ENCODE measurements around the gene MBNL2.

Gene MBNL2

DNA sequence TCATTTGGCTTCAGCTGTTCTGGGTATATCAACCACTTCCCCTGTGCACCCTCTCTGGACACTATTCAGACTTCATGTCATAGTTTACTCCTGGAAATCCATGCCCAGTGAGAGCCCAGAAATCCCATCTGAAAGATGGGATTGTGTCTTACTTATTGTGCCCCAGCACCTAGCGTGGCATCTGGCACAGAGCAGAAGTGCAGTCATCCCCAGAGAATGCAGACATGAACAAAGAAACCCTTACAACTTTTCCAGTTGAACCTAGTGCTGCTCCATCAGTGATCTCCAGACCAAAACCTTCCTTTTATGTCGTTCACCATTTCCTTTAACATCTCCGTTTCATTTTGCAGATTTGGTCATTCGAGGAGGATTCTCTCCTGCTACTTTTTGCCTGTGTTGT is 60.6 kb downstream of the MBNL2 start:
- Histone ChIP-seq H3K4me1 (ENCODE audit: low read length) (0 out of 2 replicates have a peak, but pooled peaks cover 6% of the 10 kb centered on the region), H3K9me2 (replicated peaks; ENCODE audit: insufficient read depth, low read length) (no peaks in the 10 kb centered on the region), H3K9me3 (replicated peaks; ENCODE audit: insufficient read depth, low read length) (no peaks in the 10 kb centered on the region), H3K27ac (ENCODE audit: low read length) (no peak overlapping the region), H3K79me2 (ENCODE audit: low read length) (peaks cover 91% of the 10 kb centered on the region), H3K36me3 (replicated peaks; ENCODE audit: insufficient read depth, low read length) (no peaks in the 10 kb centered on the region), H2AFZ (ENCODE audit: low read length) (no peak overlapping the region), H3K4me2 (ENCODE audit: low read depth, low read length) (no peak overlapping the region), H3K27me3 (replicated peaks; ENCODE audit: insufficient read depth, low read length) (no peaks in the 10 kb centered on the region), H3K4me3 (ENCODE audit: low read length) (no peak overlapping the region), H3F3A (ENCODE audit: insufficient read depth, low read length) (no peaks in the 10 kb centered on the region), H4K20me1 (ENCODE audit: insufficient read depth, low read length) (no peaks in the 10 kb centered on the region), H3K9ac (ENCODE audit: low read length) (no peak overlapping the region)
- TF ChIP-seq EZH2phosphoT487 (IDR thresholded peaks at IDR 0.05; ENCODE audit: low read length): no peak
- TF ChIP-seq, protein P1, sequence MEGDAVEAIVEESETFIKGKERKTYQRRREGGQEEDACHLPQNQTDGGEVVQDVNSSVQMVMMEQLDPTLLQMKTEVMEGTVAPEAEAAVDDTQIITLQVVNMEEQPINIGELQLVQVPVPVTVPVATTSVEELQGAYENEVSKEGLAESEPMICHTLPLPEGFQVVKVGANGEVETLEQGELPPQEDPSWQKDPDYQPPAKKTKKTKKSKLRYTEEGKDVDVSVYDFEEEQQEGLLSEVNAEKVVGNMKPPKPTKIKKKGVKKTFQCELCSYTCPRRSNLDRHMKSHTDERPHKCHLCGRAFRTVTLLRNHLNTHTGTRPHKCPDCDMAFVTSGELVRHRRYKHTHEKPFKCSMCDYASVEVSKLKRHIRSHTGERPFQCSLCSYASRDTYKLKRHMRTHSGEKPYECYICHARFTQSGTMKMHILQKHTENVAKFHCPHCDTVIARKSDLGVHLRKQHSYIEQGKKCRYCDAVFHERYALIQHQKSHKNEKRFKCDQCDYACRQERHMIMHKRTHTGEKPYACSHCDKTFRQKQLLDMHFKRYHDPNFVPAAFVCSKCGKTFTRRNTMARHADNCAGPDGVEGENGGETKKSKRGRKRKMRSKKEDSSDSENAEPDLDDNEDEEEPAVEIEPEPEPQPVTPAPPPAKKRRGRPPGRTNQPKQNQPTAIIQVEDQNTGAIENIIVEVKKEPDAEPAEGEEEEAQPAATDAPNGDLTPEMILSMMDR (IDR thresholded peaks at IDR 0.05; ENCODE audit: low read length): no peak
- no peak for TF ChIP-seq EZH2 (optimal IDR thresholded peaks at IDR 0.05; ENCODE audit: low read depth, low read length)
- no peak for DNase-seq

- TF ChIP-seq EZH2 (optimal IDR thresholded peaks at IDR 0.05; ENCODE audit: low read depth, low read length) (no peak), EZH2phosphoT487 (IDR thresholded peaks at IDR 0.05; ENCODE audit: low read length) (no peak)
- TF ChIP-seq, protein P1 (IDR thresholded peaks at IDR 0.05; ENCODE audit: low read length): no peak
- Histone ChIP-seq H3K9ac (ENCODE audit: low read length) (no peak overlapping the region), H3K4me1 (ENCODE audit: low read length) (0 out of 2 replicates have a peak, but pooled peaks cover 6% of the 10 kb centered on the region), H3K27me3 (replicated peaks; ENCODE audit: insufficient read depth, low read length) (no peaks in the 10 kb centered on the region), H3K4me2 (ENCODE audit: low read depth, low read length) (no peak overlapping the region), H3K4me3 (ENCODE audit: low read length) (no peak overlapping the region), H2AFZ (ENCODE audit: low read length) (no peak overlapping the region), H3F3A (ENCODE audit: insufficient read depth, low read length) (no peaks in the 10 kb centered on the region), H3K9me3 (replicated peaks; ENCODE audit: insufficient read depth, low read length) (no peaks in the 10 kb centered on the region), H3K79me2 (ENCODE audit: low read length) (peaks cover 88% of the 10 kb centered on the region), H3K36me3 (replicated peaks; ENCODE audit: insufficient read depth, low read length) (no peaks in the 10 kb centered on the region), H3K9me2 (replicated peaks; ENCODE audit: insufficient read depth, low read length) (no peaks in the 10 kb centered on the region), H3K27ac (ENCODE audit: low read length) (no peak overlapping the region), H4K20me1 (ENCODE audit: insufficient read depth, low read length) (no peaks in the 10 kb centered on the region)
- peak; percentile 12 for DNase-seq
Observed at GRCh38 chr13:97283888-97284287, 61.8 kb downstream of the MBNL2 start.

DNA sequence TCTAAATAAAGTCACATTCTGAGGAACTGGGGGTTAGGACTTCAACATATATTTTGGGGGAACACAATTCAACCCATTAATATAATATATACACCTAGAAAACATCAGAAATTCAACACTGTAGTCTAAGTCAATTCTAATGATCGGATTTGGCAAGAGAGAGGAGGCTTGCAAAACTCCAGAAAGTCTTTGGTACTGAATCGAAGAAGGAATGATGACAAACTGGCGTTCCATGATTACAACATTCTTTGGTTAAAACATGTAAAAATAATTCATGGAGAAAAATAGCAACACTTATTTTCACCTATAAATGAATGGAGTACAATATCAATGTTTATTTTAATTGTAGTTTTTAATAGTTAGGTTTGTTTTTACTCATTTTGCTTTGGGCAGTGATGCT is 62.4 kb downstream of the MBNL2 start:
- H3K79me2 ChIP-seq (ENCODE audit: low read length): peaks cover 81% of the 10 kb centered on the region
- H3K4me1 ChIP-seq (ENCODE audit: low read length): 0 out of 2 replicates have a peak, but pooled peaks cover 6% of the 10 kb centered on the region
- H3K9ac ChIP-seq (ENCODE audit: low read length): no peak overlapping the region

More for the DNA sequence above, 62.4 kb downstream of the MBNL2 start:
- H2AFZ ChIP-seq (ENCODE audit: low read length): no peak overlapping the region
- H4K20me1 ChIP-seq (ENCODE audit: insufficient read depth, low read length): no peaks in the 10 kb centered on the region
- H3F3A ChIP-seq (ENCODE audit: insufficient read depth, low read length): no peaks in the 10 kb centered on the region
- DNase-seq: no peak
- H3K27ac ChIP-seq (ENCODE audit: low read length): no peak overlapping the region
- no peaks in the 10 kb centered on the region for H3K27me3 ChIP-seq (replicated peaks; ENCODE audit: insufficient read depth, low read length)
- TF ChIP-seq EZH2 (optimal IDR thresholded peaks at IDR 0.05; ENCODE audit: low read depth, low read length) (no peak), EZH2phosphoT487 (IDR thresholded peaks at IDR 0.05; ENCODE audit: low read length) (no peak)
- TF ChIP-seq, protein P1 (IDR thresholded peaks at IDR 0.05; ENCODE audit: low read length): no peak
- no peaks in the 10 kb centered on the region for H3K9me3 ChIP-seq (replicated peaks; ENCODE audit: insufficient read depth, low read length)
- H3K36me3 ChIP-seq (replicated peaks; ENCODE audit: insufficient read depth, low read length): no peaks in the 10 kb centered on the region
- H3K4me3 ChIP-seq (ENCODE audit: low read length): no peak overlapping the region
- H3K4me2 ChIP-seq (ENCODE audit: low read depth, low read length): no peak overlapping the region
- H3K9me2 ChIP-seq (replicated peaks; ENCODE audit: insufficient read depth, low read length): no peaks in the 10 kb centered on the region

Measured in MM.1S (cell line).